ENCODE results near the gene CD82.
A peak's percentile ranks its signal among the peaks of the same experiment; 100 is the strongest.

The CD82 gene

GRCh38 chr11:44629732-44630345, 64.4 kb downstream of the CD82 start:
- Histone ChIP-seq H3K9ac (ENCODE audit: low read length) (no peak overlapping the region), H3K36me3 (replicated peaks; ENCODE audit: low read depth, low read length) (no peaks in the 10 kb centered on the region), H2AFZ (ENCODE audit: low read depth, low read length) (no peak overlapping the region), H3K9me3 (ENCODE audit: insufficient read depth, low read length) (0 out of 2 replicates have a peak, but pooled peaks cover 4% of the 10 kb centered on the region), H4K20me1 (ENCODE audit: insufficient read depth, low read length) (no peaks in the 10 kb centered on the region), H3K4me2 (ENCODE audit: low read length) (no peak overlapping the region), H3K27me3 (ENCODE audit: low read depth, low read length) (peaks cover 7% of the 10 kb centered on the region), H3K4me3 (ENCODE audit: low read length) (no peak overlapping the region), H3K27ac (ENCODE audit: low read length) (no peak overlapping the region), H3K4me1 (ENCODE audit: low read length) (peaks cover 22% of the 10 kb centered on the region), H3K79me2 (ENCODE audit: low read length) (no peaks in the 10 kb centered on the region)
- TF ChIP-seq CTCF (IDR thresholded peaks at IDR 0.05; ENCODE audit: low read depth, low read length) (no peak), EZH2phosphoT487 (IDR thresholded peaks at IDR 0.05; ENCODE audit: low read depth) (no peak)

GRCh38 chr11:44630511-44631210, 65.2 kb downstream of the CD82 start:
- no peak overlapping the region for H3K27ac ChIP-seq (ENCODE audit: low read length)
- H3K4me1 ChIP-seq (ENCODE audit: low read length): peaks cover 22% of the 10 kb centered on the region
- H3K79me2 ChIP-seq (ENCODE audit: low read length): no peaks in the 10 kb centered on the region
- no peak overlapping the region for H3K4me2 ChIP-seq (ENCODE audit: low read length)
- H3K36me3 ChIP-seq (replicated peaks; ENCODE audit: low read depth, low read length): no peaks in the 10 kb centered on the region
- no peak overlapping the region for H2AFZ ChIP-seq (ENCODE audit: low read depth, low read length)
- TF ChIP-seq CTCF (IDR thresholded peaks at IDR 0.05; ENCODE audit: low read depth, low read length) (no peak), EZH2phosphoT487 (IDR thresholded peaks at IDR 0.05; ENCODE audit: low read depth) (no peak)
- H3K4me3 ChIP-seq (ENCODE audit: low read length): no peak overlapping the region
- peaks cover 7% of the 10 kb centered on the region for H3K27me3 ChIP-seq (ENCODE audit: low read depth, low read length)
- H3K9ac ChIP-seq (ENCODE audit: low read length): no peak overlapping the region
- H4K20me1 ChIP-seq (ENCODE audit: insufficient read depth, low read length): no peaks in the 10 kb centered on the region
- 0 out of 2 replicates have a peak, but pooled peaks cover 4% of the 10 kb centered on the region for H3K9me3 ChIP-seq (ENCODE audit: insufficient read depth, low read length)

- no peaks in the 10 kb centered on the region for H3K79me2 ChIP-seq (ENCODE audit: low read length)
- H3K4me3 ChIP-seq (ENCODE audit: low read length): no peak overlapping the region
- H3K9ac ChIP-seq (ENCODE audit: low read length): no peak overlapping the region
- H2AFZ ChIP-seq (ENCODE audit: low read depth, low read length): no peak overlapping the region
- H3K4me1 ChIP-seq (ENCODE audit: low read length): peaks cover 22% of the 10 kb centered on the region
- no peak overlapping the region for H3K4me2 ChIP-seq (ENCODE audit: low read length)
- TF ChIP-seq CTCF (IDR thresholded peaks at IDR 0.05; ENCODE audit: low read depth, low read length) (no peak), EZH2phosphoT487 (IDR thresholded peaks at IDR 0.05; ENCODE audit: low read depth) (no peak)
- no peaks in the 10 kb centered on the region for H4K20me1 ChIP-seq (ENCODE audit: insufficient read depth, low read length)
- no peaks in the 10 kb centered on the region for H3K36me3 ChIP-seq (replicated peaks; ENCODE audit: low read depth, low read length)
- H3K27ac ChIP-seq (ENCODE audit: low read length): no peak overlapping the region
- peaks cover 7% of the 10 kb centered on the region for H3K27me3 ChIP-seq (ENCODE audit: low read depth, low read length)
- no peaks in the 10 kb centered on the region for H3K9me3 ChIP-seq (ENCODE audit: insufficient read depth, low read length)
Observed at GRCh38 chr11:44631831-44632230, 66.4 kb downstream of the CD82 start.

- Histone ChIP-seq H3K9ac (ENCODE audit: low read length) (no peak overlapping the region), H2AFZ (ENCODE audit: low read depth, low read length) (no peak overlapping the region; the same call in 1 of the 2 replicates), H3K36me3 (replicated peaks; ENCODE audit: low read depth, low read length) (no peaks in the 10 kb centered on the region), H3K27ac (ENCODE audit: low read length) (no peak overlapping the region), H3K27me3 (ENCODE audit: low read depth, low read length) (peaks cover 7% of the 10 kb centered on the region), H4K20me1 (ENCODE audit: insufficient read depth, low read length) (no peaks in the 10 kb centered on the region), H3K4me3 (ENCODE audit: low read length) (no peak overlapping the region), H3K79me2 (ENCODE audit: low read length) (no peaks in the 10 kb centered on the region), H3K4me2 (ENCODE audit: low read length) (no peak overlapping the region), H3K4me1 (ENCODE audit: low read length) (peaks cover 20% of the 10 kb centered on the region), H3K9me3 (ENCODE audit: insufficient read depth, low read length) (no peaks in the 10 kb centered on the region)
- no peak for TF ChIP-seq EZH2phosphoT487 (IDR thresholded peaks at IDR 0.05; ENCODE audit: low read depth)
- peak; percentile 59 for TF ChIP-seq CTCF (IDR thresholded peaks at IDR 0.05; ENCODE audit: low read depth, low read length)
Observed at GRCh38 chr11:44632466-44633123, 67.1 kb downstream of the CD82 start.

Measured in OCI-LY3 (cell line).